GM21528 (cell line): Measurements from ENCODE around the gene ROBO2.

Experiments used
- ATAC-seq: cut with Tn5 transposase; IDR thresholded peaks from one replicate; pipeline ENCODE4 v1.9.1; 2021; ENCODE audit warnings: mild to moderate bottlenecking, moderate library complexity; ENCODE audit not compliant: unreplicated experiment, low FRiP score

ROBO2 gene

DNA sequence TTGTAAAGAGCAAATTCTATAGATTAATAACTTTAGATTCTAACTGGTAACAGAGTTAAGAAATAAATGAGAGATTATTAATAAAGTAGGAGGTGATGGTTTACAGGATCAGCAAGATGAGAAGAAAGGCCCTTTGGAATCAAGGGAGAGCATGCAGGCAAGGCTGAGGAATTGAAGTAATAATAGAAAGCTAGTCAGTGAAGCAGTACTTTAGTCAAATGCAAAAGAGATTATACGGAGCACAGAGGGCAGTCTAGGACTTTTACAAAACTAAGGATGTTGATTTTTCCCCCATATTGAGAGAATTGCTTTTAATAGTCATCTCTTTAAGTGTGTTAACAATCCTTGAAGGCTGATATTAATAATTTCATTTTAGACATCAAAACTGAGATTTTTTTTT is 146.4 kb downstream of the ROBO2 start:
- no peak for ATAC-seq

DNA sequence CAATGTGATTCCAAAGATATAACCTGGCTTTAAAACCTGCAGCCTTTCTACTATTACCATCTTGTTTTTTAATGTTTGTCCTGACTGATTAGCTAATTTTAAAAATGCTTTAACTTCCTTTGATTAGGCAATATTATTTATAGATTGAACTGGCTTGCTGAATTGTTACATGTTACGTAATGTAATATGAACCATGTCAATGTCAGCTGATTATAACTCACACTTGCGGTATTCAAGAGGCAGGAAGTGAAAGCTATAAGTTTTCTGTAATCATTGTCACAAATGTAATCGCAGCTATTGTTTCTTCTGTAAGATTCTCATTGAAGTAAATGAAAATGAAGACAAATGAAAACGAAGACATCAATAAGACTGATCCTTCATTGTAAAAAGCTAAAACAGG is 146.8 kb downstream of the ROBO2 start:
- no peak for ATAC-seq

DNA sequence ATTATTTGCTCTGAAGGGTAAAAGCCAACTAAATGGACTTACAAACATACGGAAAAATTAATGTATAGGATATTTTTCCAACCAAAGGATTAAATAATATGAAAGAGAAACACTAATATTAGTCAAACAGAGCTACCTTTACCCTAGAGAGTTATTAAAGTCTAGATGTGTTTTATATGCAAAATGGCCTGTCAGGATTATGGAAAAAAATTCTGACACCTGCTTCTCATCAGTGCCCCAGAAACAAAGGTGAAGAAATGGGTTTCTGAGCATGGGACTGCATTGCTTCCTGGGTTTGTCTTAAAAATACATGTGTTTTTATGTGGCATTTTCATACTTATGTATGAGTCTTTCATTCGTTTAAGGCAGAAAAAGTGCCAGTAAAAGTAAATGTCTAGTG is 148.3 kb downstream of the ROBO2 start:
- ATAC-seq, result no peak

DNA sequence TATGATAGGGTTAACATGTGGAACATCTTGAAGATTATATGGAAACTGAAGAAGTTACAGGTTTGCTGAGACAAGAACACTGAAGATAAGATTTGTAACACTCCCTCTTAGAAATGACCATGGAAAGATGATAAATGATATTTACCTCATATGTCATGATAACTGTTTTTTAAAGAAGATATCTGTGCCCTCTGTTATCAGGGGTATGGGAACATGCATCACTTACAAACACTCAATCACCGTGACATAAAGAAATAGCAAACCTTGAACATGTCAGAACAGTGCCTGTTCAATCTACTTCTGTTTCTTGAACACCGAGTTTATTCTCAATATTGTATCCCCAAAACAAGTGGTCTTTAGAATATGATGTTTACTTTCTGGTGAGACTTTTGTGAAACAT is 149.4 kb downstream of the ROBO2 start:
- no peak for ATAC-seq

DNA sequence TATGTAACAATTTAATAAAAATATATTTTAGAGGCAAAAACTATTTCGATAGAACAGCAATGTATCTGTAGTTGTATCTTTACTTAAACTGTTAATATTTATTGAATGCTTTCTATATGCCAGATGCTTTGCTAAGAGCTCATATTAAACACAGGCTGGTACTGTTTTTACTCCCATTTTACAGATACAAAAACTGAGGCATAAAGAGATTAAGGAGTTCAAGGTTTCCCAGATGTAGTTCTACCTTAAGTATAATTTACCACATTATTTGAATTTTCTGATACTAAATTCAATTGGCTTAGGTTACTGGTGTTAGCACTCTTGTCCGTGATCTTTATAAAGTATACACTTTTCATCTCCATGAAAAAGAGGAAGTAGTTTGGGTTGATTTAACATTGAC is 149.8 kb downstream of the ROBO2 start:
- no peak for ATAC-seq

DNA sequence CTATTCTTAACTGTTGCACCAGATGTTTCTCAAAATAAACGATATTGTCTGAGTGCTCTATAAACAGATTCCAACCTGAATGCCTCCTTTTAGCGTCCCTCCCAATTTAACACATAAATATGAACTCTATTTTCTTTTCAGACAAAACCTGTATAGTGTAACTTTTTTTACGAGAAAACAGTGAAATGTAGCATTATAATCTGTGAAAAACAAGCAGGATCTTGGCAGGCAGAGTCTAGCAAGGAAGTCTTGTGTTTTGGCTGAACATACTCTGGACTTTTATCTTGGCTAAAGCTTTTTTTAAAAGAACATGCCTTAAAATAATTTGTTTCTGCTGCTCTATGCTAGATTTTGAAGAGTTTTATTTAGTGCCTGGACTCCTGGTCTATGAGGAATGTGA is 150.5 kb downstream of the ROBO2 start:
- no peak for ATAC-seq

DNA sequence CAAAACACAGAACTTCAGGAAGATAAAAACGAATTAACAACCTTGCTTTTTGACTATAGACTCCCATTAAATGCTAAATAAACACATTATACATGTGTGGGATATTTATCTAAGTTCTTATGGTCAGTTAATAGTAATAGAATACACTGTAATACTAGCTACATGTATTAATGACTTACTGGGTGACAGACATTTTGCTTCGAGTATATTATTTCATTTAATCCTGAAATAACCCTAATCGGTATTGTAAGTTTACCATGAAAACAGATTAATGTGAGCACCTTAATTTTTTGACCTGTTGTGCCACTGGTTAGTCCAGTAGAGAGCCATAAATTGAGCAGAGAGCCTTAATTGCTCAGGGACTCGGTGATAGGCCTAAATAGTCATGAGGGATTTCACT is 151.1 kb downstream of the ROBO2 start:
- ATAC-seq, result no peak

DNA sequence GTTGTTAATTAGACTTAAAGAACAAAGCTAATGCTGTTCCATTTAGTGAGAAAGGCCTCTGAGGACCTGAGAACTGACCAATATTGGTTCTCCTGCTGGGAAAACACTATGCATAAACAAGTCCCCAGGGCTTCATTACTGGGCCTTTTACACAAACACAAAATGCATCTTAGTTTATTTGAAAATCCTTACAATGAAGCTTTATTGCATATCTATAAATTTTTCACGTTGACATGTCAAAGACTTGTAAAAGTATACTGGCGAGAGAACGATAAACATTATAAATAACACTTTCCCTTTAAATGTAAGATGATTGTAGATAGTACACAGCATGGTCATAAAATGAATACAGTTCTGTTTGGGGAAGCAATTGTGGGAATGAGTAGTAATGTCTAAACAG is 151.7 kb downstream of the ROBO2 start:
- ATAC-seq, result no peak

DNA sequence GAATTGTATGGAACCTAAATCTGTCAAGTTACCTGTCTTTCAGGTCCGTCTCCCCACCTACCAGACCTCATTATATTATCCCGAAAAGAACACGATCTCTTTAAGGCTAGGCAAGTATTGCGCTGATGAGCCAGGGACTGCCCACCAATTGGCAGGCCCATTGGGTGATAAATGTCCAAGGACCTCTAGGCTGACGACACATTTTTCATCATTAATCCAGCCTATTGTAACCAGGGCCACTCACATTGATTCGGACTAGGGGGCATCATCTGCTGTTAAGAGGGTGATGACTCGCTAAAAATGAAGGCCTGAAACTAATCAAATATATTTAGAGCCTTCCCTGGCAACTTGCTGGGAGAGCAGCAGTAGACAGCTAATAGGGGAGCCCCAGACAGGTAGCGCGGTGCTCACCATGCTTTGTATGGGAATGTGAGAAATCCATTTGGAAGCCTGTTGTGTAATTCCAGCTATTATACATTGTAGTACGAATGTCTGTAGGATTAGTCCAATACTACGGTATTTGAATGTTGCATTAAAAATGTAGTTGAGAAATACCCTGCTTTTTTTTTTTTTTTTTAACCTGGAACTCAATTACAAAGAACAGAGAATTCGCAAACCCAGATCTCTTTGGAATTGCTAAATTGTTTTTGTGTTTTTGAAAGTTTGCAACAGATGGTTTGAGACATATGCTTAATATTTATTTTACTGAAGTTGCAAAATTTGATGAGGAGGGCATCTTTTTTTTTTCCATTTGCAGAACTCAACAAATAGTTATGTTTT is 156.1 kb downstream of the ROBO2 start:
- ATAC-seq, result no peak

DNA sequence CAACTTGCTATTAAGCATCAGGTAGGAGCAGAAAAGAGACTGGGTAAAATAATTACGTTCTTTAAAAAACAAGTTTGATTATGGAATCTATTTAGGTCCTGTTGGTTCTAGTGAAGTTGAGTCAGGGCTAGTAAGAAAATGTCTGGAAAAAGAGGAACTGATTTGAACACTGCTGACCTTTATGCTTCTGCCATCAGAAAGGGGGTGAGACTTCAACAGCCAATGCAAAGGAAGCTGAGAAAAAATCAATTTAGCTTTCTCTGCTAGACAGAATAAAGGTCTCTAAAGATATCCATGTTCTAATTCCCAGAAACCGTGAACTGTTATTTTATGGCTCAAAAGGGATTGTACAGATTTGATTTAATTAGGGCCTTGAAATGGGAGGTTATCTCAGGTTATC is 157.5 kb downstream of the ROBO2 start:
- no peak for ATAC-seq

DNA sequence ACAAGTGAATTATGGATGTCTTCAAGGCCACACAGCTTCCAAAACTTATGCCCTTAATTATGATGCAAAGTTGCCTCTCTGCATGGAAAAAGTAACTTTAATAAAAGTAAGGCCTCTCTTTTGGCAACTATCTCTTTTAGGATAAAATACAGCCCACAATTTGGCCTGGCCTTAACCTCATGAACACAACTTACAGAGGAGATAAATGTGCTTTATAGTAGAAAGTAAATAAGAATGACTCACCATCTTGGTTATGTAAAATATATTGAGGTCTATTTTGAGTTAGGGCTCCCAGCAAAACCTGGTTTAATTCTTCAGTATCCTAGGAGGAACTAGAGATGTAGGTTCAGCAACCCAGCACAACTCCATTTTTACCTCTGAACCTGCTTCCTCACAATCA is 164.0 kb downstream of the ROBO2 start:
- no peak for ATAC-seq

DNA sequence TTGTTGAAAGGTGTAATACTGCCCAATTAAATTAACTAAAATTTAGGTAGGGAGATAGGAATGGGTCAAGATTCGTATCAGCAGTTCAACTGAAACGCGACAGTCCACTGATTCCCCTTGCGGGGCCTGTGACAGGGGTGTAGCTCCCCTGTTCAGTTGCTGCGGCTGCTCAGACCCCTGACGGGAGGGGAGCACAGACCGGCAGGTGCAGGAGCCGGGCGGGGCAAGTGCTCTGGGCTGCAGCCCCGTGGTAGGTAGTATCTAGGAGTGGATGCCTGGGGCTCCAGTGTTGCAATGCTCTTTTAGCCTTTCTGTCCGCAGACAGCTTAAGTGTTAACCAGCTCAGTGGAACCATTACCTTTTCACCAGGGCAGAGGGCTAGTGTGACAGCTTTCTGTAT is 164.9 kb downstream of the ROBO2 start:
- ATAC-seq, result no peak

DNA sequence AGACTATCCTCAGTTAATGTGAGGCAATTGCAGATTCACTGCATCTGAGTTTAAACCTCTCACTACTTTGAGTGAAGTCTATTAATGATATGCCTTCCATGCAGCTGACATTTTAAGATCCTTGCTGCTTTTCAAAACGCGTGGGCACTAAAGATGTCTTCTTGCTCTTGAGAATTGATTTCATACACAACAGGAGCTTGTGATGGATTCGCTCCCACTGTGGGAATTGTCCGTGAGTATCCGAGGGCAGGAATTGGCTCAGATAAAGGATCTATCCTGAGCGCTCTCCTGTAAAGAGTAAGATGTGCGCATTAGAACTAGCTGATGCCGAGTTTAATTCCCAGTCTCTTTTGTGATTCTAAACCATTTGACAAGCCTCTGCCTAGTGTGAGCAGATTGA is 167.9 kb downstream of the ROBO2 start:
- ATAC-seq, result no peak

DNA sequence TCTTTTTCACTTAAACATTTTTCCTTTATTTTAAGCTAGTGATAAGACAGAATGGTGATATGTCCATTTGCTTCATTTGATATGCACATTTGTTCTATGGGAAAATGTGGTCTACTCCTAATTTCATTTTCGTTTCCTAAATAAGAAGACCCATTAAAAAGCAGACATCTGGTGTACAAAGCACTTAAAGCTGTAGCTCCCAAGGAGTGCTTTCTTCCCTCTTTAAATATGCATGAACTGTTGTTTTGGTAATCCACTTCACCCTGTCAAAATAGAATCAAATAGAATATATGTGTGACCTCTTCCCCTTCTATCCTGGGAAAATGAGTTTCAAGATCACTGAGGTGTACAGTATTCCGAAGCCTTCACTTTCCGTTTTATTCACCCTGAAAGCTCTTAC is 182.8 kb downstream of the ROBO2 start:
- no peak for ATAC-seq

DNA sequence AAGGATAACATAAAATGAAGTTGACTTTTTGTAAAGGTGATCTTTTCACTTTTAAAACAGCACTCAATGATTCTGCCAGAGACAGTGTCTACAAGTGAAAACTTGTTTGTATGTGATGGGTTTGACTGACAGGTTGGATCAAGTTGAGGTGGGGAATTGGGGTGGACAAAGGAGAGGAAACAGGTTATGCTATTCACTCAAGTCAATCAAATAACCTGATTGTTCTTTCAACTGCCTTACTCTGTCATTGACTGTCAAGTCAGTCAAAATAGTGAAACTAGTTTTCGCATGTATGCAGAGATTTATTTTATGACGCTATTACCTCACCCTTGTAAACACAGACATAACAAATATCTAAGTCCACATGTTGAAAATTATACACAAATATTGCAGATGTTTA is 187.7 kb downstream of the ROBO2 start:
- no peak for ATAC-seq

DNA sequence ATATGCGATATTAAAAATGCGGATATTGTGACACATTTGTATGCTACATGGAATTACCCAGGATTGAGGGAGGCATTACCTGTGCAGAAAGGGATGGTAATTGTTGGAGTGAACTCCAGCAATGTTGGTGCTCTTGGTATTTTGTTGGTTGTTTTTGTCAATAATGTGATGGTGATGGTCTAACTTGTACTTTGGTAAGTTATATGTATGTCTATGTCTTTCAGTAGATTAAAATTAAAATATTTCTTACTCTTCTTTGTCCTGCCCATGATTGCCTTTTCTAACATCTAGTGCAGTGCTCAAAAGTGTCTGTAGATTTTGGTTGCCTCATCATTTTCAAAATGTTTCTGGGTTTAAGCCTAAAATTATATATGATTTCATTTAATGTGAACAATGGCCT is 192.7 kb downstream of the ROBO2 start:
- ATAC-seq, result no peak

DNA sequence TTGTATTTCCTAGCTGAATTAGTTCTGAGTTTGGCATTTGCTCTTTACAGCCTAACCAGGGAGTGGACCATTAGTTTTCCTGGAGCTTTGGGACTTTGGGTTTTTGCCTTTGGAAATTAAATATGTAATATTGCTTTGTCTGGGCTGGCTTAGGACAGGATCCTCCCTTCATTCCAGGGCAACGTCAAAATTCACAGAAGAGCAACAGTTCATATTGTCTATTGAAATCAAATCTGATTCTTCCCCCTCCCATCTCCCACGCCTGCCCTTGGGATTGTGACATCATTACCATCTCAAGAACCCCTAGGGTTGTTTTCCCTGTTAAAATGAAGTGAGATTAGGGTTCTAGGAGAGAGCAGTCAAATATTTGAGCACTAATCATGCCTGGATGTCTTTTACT is 194.1 kb downstream of the ROBO2 start:
- no peak for ATAC-seq

DNA sequence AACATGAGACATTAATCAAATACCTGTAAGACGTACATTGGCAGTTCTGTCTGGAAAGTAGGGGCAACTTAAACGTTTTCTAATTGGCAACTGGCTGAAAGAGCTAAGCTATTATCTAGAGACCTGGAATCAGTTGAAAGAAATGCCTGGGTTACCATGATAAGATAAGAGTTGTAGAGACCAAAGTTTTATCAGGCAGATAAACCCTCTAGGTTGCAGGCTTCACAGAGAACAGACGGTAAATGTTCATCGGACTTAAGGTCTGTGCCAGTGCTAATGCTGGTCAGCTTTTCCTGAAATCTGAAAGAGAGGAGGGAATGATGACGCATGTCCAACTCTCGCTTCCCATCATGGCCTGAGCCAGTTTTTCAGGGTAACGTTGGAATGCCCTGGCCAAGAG is 196.2 kb downstream of the ROBO2 start:
- ATAC-seq, result no peak

DNA sequence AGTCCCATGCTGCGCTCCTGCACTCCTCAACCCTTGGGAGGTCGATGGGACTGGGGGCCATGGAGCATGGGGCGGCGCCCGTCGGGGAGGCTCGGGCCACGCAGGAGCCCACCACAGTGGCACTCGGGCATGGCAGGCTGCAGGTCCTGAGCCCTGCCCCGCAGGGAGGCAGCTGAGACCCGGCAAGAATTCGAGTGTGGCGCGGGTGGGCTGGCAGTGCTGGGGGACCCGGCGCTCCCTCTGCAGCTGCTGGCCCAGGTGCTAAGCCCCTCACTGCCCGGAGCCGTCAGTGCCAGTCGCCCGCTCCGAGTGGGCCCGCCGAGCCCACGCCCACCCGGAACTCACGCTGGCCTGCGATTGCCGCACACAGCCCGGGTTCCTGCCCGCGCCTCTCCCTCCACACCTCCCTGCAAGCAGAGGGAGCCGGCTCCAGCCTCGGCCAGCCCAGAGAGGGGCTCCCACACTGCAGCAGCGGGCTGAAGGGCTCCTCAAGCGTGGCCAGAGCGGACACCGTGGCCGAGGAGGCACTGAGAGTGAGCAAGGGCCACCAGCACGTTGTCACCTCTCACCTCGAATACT is 200.3 kb downstream of the ROBO2 start:
- no peak for ATAC-seq

DNA sequence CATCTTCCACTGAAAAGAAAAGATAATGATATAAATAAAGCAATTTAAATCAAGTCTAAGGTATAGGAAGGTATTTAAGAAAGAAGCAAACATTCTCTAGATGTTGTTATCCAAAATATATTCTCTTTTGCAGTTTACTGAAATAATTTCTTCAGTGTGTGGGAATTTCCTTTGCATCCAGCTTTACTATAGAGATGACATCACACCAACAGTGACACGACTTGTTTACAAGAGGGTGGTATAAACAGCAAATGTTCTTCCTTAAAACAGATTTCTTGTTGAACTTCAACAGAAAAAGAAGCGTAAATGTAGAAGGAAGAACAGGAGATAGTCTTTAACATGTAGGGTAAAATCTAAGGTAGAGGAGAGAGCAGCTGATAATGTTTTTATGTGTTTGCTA is 202.5 kb downstream of the ROBO2 start:
- ATAC-seq, result no peak

DNA sequence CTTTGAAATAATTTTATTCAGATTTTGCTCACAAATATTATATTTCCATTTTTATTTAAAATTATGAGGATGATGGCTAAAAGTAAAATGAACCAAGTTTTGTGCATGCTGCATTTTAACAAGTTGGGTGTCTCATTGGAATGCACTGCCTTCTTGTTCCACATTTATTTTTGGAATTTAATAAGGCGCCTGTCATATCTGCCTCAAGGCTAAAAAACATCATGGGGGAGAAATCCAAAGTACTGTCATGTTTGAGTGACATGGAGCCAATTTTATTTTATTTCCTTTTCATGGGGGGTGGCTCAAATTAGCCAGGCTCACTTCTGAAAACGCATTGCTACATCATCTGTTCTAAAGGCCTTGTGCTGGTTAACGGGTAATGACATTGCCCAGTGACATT is 205.1 kb downstream of the ROBO2 start:
- no peak for ATAC-seq

DNA sequence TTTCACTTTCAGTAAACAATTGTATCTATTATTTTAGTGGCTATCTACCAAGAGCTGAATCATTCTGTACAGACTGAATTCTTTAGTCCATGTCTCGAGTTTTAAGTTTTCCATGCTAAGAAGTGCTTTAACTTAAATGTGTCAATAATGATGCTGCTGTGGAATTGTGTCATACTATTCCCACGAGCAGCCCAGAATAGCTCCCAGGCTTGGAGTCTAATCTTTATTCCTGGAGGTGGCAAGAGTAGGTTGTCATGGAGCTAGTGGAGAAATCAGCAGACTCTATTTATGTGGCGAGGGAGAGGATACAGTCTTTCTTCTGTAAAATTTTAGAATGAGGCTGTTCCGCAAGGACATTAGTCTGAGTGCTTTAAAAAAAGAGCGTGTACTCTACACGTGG is 207.2 kb downstream of the ROBO2 start:
- no peak for ATAC-seq

DNA sequence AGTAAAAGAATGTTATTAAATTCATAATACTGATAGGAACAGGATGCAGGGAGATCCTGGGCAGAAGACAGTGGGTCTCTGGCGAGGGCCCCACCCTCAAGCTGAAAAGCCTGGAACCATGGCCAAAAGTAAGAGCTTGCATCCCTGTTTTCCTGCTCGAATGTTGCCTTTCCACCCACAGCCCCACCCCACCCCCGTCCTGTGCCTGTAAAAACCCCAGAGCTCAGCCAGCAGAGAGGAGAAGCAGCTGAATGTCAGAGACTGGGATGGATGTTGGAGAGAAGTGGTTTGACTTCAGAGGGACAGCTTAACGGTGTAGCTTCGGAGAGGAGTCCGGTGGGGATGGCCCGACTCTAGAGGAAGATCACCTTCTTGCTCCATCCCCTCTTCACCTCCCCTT is 207.9 kb downstream of the ROBO2 start:
- ATAC-seq, result no peak
